GM18909 (cell line): Measurements from ENCODE around the gene TOR1AIP1.

ENCODE experiments used
- ATAC-seq: cut with Tn5 transposase; IDR thresholded peaks from one replicate; pipeline ENCODE4 v1.9.1; 2021; ENCODE audit warnings: mild to moderate bottlenecking; ENCODE audit not compliant: unreplicated experiment, poor library complexity

The TOR1AIP1 gene

DNA sequence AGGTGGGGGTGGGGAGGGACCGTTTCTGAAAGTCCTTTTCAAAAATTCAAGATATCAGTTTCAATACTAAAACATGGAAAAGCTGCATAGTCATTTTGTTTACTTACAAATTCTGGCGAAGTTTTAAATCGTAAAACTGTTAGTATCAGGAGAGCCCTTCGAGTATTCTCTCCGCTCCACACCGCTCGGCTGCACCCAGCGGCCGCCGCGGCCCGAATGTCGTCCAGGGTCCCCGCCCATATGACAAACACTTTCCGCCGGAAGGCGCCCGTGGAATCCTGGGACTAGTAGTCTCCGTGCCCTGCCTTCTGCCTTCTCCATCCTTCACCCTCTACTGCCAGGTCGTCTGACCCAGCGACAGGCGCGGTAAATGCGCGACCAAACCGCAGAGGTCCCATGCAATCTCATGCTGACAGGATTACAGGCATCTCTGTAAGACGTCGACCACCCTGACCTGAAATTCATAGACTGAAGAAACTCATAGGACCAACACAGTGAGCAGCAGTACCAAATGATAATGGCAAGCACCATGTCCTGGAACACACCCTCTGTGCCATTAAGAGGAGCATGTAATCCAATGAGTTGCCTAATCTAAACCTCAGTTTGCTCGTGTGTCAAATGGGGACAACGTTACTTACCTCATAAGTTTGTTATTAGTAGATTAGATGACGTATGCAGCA, 4.4 kb upstream of the TOR1AIP1 start, which contains the start of gene TOR1AIP2:
Gene TOR1AIP2, minus strand, starts transcription at position 218 of the 680 bp plus-strand sequence. CDS start 25,138 bp downstream, outside the sequence.
- peak; percentile 72 for ATAC-seq

GRCh38 chr1:179879797-179880196, 2.3 kb upstream of the TOR1AIP1 start:
- no peak for ATAC-seq

DNA sequence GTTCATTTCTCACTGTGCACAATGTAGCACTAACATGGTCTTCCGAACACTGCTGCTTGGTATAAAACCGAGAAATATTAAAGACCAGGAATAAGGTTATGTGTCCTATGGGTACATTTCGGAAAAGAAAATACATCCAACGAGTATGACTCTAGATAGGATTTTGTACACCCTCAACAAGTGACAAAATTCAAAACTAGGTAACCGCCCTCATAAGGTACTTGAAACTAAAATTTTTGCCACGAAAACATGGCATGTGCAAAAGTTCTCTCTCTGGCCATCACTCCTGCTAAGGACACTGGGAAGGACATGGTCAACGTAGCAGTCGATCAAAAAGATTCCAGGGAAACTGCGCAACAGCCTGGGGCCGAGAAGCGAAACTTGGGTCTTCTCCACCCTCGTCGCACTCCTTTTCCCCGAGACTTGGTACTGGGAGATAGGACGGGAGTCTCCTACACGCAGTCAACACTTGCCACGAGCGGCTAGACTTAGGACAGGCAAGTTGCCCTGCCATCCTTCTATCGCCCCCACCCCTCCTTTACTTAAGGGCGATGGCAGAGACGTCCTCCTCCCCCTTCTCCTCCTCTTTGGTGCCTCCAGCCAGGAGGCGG, 338 bp upstream of the TOR1AIP1 start:
- no peak for ATAC-seq

- peak; percentile 17 for ATAC-seq
Measured at GRCh38 chr1:179883040-179883744, 1.1 kb downstream of the TOR1AIP1 start.

GRCh38 chr1:179883745-179884138, 1.7 kb downstream of the TOR1AIP1 start:
- no peak for ATAC-seq

GRCh38 chr1:179888071-179888470, 6.0 kb downstream of the TOR1AIP1 start:
- no peak for ATAC-seq

GRCh38 chr1:179889589-179889988, 7.5 kb downstream of the TOR1AIP1 start:
- no peak for ATAC-seq

- ATAC-seq: no peak
Measured at GRCh38 chr1:179910934-179911333, 28.8 kb downstream of the TOR1AIP1 start.

DNA sequence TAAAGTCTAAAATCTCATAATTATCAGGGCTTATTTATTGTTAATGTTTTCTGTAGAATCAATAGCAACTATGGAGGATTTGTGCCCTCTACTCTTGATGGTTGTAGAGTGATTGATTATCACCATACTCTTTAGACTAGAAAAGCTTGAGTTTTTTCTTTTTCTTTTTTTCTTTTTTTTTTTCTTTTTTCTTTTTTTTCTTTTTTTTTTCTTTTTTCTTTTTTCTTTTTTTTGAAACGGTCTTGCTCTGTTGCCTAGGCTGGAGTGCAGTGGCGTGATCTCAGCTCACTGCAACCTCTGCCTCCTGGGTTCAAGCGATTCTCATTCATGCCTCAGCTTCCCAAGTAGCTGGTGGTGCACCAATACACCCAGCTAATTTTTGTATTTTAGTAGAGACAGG, 29.7 kb downstream of the TOR1AIP1 start:
- ATAC-seq: no peak

DNA sequence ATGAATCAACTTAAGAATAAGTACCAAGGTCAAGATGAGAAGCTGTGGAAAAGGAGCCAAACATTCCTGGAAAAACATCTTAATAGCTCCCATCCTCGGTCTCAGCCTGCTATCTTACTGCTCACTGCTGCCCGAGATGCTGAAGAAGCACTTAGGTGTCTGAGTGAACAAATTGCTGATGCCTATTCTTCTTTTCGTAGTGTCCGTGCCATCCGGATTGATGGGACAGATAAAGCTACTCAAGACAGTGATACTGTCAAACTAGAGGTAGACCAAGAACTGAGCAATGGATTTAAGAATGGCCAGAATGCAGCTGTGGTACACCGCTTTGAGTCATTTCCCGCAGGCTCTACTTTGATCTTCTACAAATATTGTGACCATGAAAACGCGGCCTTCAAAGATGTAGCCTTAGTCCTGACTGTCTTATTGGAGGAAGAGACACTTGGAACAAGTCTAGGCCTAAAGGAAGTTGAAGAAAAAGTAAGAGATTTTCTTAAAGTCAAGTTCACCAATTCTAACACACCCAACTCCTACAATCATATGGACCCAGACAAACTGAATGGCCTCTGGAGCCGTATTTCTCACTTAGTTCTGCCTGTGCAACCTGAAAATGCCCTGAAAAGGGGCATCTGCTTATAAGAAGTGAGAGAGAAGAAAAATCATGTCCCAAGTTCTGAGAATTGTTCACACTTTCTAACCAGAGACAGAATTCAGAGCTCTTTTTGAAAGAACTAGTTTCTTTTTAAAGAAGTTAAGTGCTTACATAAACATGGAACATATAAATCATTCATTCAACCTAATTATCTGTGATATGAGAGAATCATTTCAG, 35.7 kb downstream of the TOR1AIP1 start:
- ATAC-seq: no peak

DNA sequence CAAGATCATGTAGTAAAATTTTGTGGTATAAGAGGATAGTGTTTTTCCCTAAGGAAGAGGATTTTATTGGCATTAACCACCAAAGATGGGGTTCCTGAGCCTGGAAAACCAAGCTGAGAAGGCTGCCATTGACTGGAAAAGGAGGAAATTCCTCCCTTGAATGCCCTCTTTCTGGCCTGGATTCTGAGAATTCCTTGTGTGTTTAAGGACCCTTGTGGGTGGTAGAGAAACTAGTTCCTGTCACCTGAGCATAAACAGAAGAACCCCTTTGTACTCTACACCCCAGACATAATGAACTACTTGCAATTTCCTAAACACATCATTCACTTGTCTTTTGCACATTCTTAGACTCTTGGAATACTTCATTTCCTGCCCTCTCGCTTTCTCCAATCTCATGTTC, 39.4 kb downstream of the TOR1AIP1 start:
- no peak for ATAC-seq

- ATAC-seq: no peak
Measured at GRCh38 chr1:179921981-179922872, 40.1 kb downstream of the TOR1AIP1 start.

GRCh38 chr1:179923029-179923428, 40.9 kb downstream of the TOR1AIP1 start:
- no peak for ATAC-seq

- ATAC-seq: no peak
Measured at GRCh38 chr1:179924268-179924667, 42.2 kb downstream of the TOR1AIP1 start.

DNA sequence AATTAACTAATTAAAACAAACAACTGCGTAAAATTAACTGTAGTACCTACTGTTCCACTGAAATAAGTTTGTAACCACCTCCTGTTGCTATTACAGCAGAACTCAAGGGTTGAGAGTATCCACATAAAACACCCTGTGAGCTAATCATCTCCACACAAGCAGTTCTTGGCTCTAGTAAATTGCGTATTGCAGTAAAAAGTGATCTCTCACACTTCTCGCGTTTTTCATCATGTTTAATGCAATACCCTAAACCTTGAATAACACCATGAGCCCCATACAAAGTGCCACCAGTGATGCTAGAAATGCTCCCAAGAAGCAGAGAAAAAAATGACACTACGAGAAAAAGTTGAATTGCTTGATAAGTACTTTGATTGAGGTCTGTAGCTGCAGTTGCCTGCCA, 43.2 kb downstream of the TOR1AIP1 start:
- ATAC-seq: no peak

- ATAC-seq: no peak
Measured at GRCh38 chr1:179925922-179926849, 44.1 kb downstream of the TOR1AIP1 start.

GRCh38 chr1:179926850-179927205, 44.7 kb downstream of the TOR1AIP1 start:
- no peak for ATAC-seq

DNA sequence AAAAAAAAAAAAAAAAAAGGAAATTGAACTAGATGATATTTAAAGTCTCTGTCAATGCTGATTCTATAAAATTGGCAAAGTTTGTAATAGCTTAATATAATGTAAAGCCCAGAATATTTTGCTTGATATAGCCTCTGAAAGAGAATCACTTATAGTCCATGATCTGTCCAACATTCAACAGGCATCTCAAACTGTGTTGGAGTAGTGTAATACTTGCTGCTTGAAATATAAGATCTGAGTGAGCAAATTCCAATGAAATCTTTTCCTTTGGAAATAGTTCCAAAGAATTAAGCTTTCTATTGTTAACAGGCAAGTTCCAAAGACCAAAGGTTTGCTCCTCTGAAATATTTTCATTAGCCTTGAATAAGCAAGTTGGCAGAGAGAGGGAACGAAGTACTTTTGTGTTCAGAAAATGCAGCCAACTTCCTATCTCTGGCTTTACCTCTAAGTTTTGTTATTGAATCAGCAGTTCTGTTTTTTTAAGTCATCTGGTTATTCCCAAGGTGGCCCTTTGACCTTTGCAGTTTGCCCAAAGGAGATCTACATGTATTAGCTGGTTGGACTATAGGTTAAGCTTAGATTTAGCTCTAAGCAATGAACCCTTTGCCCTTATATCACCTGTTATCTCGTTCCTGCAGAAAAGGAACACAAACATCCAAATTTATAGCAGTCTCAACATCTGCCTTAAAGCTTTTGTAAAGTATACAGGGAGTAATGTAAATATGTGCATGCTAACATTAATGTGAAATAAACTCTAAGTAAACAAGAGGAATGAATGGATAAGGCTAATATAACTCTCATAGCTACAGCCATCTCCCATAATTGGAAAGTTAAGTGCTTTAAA, 48.1 kb downstream of the TOR1AIP1 start:
- ATAC-seq: no peak
